Brain pericyte (primary cell): ENCODE results near the gene WDR88.
"Not testable (repeated sequence)": the region's sequence is repeated elsewhere in the genome, so short reads cannot be mapped to it uniquely, and the experiment has no call there.

ENCODE experiments used
- DNase-seq: peaks from one replicate; pipeline ENCODE4 v3.0.0-alpha.2; 2012; ENCODE audit warnings: low read depth, low spot score

WDR88 gene

DNA sequence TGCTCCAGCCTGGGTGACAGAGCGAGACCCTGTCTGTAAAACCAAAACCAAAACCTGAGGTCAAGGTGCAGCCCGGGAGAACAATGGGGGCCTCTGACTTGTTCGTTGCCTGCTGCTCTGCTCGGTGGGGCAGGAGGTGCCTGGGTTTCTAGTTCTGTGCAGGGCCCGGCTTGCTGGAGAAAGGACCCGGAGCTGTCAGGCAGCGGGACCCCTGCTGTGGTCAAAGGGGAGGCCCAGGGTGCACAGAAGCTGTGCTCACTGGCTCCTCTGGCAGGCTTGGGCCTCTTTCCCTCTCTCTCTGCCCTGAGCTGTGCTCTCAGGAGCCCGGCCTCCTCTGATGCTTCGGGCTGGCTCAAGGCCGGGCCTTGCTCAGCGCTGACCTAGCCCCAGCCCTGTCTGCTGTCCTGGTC lies 65.7 kb downstream of the WDR88 start:
- no peak for DNase-seq

DNA sequence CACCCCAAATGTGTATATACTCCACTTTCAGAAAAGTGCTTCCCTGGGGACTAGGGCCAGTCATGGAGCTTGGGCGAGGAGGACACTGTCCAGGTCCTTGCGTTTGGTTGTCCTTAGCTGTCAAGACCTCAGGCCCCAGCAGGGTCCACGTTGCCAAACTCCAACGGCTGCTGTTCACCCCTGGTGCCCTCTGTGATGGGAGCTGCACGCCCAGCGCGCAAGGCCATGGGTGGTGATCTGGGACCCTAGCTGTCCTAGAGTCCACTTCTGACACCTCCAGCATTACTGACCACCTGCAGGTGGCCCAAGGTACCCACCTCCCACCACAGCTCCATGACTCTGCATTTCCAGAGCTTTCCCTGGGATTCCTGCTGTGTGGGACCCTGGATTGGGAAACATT lies 66.3 kb downstream of the WDR88 start:
- no peak for DNase-seq

DNA sequence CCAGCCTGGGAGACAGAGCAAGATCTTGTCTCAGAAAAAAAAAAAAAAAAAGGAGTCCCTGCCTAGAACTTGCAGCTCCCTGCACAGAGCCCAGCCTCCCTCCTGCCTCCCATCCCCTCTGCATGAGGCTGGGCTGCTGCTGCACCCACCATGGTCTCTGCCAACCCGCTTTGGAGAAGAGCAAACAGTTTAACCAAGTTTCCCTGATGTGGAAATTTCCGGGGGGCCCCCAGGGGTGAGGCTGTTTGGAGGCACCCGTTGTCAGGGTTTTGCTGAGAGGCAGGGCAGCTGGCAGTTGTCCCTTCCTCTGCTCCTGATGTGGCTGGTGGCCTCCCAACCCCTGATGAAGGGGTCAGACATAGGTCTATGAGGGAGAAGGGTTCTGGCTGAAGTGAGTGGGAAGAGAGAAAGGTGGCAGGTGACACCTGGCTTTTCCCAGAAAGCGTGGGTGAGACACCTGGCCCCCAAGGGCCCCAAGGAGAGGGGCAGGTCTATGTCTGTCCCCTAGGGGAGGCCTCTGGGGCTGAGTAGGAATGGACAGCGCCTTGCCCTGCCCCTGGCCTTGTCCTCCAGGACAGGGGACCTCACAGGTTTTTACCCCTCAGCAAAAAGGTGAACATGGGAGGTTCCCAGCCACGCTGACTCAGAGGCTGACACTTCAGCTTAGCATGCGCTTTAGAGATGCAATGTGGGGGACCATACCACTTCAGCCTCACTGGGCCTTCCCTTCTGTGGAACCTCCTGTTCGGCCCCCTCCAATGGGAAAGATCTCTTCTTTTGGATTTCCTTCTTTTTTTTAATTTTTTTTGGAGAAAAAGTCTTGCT lies 67.7 kb downstream of the WDR88 start:
- DNase-seq: no peak

DNA sequence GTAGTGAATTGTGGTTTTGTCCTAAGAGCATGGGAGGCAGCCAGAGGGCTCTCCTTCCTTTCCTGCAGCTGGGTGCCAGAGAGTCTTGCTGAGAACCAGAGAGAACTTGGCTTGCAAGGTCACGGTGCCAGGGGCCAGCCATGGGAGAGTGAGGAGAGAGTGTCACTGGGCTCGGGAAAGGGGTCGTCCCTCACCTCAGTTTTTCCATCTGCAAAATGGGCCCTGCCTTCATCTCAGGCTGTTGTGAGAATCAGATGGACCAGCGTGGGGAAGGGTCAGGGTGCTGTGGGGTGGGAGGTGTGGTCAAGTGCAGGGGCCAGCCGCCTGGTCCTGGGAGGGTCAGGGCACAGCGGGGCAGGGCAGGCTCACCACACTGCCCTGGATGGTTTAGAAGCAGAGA lies 69.6 kb downstream of the WDR88 start:
- DNase-seq: no peak

DNA sequence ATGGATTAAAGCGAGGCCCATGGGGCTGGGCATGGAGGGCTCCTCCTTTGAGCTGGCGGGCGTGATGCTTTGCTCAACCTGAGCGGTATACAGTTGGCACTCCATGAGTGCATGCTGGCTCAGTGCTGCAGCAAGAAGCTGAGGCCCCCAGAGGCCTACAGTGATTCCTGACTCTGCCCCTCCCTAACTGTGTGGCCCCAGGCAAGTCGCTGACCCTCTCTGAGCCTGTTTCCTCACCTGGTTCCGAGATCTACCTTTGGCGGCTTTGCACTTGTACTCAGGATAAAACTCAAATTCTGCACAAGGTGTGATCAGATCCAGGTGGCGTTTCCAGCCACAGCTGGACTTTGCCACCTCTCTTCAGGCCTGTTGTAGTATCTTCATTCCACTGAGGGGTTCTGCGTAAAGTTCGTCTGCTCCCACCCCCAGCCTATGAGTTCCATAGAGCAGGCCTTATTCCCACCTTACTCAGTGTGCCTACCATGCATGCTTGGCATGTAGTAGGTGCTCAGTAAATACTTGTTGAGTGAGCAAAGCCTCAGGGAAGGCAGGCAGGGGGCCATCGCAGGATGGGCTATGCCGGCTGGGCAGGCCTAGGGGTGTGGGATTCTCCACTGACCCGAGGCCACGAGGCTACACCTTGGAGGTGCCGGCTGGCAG lies 70.1 kb downstream of the WDR88 start:
- DNase-seq: no peak

DNA sequence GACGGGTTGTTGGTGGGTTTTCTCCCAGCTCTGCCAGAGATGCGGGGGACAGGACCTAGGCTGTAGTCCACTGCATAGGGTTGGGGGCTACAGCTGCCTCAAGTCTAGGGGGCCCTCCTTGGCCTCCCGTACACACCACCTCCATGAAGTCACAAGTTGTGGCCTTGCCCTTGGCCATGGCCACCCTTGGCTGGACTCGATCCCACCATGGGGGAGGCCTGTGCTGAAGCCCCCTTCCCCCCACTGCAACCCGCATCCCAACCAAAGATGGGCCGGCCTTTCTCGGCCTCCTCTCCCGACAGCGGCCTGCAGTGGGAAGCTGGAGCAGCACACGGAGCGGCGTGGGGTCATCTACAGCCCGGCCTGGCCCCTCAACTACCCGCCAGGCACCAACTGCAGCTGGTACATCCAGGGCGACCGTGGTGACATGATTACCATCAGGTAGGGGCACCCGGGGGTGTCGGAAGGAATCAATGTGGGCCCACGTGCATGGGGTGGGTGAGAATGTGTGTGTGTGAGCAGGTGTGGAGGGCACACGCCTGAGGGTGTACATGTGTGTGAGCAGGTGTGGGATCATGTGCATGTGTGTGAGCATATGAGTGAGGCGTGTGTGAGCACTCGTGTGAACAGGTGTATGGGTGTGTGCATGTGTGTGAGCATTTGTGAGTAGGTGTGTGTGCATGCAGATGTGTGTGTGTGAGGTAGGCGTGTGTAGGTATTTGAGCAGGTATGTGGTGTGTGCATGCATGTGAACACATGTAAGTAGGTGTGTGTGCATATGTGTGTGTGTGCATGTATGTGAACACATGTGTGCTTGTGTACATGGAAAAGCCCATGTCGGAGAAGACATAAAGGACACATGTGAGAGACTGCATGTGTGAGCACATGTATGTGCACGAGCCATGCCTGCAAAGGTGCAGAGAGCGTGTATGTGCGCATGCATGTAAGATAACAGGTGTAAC lies 70.9 kb downstream of the WDR88 start:
- DNase-seq: no peak

DNA sequence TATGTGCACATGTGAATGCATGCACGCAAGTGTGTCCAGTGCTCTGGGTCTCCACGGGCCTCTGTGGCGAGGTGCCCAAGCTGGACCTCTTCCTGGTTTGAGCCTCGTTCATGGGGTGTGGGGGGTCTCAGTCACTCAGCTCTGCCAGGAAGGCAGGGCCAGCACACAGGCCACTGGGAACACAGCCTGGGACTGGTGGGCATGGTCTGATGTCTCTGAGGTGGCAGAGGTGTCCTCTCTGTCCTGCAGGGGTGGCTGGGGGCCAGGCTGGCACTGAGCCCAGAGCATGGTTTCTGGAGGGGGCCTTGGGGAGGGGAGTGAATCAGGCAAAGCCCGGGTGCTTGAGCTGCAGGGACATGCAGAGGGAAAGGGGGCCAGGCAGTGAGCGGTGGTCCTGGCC lies 71.6 kb downstream of the WDR88 start:
- DNase-seq: no peak

DNA sequence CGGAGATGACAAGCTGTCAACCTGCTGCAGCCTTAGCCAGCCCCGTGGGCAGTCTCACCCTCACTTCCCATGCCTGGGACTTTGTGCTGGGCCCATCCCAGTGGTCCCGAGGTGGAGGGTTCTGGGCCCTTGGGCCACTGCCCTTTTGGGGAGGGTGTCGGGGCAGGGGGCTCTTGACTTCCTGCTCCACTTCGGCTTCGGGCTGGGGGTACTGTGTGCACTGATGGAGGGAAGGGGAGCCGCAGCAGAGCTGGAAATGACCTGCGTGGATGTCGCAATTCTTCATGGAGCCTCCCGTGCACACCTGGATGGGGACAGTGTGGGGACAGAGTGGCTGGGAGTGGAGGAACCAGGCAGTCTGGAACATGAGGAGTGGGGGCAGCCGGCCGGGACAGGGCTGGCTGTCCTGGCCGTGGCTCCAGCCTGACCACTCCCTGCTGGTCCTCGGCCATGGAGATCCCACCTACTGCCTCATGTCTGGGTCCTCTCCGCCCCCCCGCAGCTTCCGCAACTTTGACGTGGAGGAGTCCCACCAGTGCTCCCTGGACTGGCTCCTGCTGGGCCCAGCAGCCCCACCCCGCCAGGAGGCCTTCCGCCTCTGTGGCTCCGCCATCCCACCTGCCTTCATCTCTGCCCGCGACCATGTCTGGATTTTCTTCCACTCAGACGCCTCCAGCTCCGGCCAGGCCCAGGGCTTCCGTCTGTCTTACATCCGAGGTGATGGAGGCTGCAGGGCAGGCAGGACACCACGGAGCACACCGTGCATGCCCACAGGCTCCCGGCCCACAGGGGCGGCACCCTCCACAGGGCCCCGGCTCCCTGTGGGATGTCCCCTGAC lies 72.4 kb downstream of the WDR88 start:
- DNase-seq: no peak

DNA sequence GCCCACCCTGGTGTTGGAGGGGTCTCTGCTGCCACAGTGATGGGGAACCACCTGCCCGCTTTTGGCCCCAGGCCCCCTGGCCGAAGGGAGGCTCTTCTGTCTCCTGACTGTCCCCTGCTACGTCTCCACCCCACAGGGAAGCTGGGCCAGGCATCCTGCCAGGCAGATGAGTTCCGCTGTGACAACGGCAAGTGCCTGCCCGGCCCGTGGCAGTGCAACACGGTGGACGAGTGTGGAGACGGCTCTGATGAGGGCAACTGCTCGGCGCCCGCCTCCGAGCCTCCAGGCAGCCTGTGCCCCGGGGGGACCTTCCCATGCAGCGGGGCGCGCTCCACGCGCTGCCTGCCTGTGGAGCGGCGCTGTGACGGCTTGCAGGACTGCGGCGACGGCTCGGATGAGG lies 73.2 kb downstream of the WDR88 start:
- no peak for DNase-seq

DNA sequence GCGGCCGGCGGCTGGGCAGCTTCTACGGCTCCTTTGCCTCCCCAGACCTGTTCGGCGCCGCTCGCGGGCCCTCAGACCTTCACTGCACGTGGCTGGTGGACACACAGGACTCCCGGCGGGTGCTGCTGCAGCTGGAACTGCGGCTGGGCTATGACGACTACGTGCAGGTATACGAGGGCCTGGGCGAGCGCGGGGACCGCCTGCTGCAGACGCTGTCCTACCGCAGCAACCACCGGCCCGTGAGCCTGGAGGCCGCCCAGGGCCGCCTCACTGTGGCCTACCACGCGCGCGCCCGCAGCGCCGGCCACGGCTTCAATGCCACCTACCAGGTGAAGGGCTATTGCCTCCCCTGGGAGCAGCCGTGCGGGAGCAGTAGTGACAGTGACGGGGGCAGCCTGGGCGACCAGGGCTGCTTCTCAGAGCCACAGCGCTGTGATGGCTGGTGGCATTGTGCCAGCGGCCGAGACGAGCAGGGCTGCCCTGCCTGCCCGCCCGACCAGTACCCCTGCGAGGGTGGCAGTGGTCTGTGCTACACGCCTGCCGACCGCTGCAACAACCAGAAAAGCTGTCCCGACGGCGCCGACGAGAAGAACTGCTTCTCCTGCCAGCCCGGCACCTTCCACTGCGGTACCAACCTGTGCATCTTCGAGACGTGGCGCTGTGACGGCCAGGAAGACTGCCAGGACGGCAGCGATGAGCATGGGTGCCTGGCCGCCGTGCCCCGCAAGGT lies 73.8 kb downstream of the WDR88 start:
- DNase-seq: no peak

DNA sequence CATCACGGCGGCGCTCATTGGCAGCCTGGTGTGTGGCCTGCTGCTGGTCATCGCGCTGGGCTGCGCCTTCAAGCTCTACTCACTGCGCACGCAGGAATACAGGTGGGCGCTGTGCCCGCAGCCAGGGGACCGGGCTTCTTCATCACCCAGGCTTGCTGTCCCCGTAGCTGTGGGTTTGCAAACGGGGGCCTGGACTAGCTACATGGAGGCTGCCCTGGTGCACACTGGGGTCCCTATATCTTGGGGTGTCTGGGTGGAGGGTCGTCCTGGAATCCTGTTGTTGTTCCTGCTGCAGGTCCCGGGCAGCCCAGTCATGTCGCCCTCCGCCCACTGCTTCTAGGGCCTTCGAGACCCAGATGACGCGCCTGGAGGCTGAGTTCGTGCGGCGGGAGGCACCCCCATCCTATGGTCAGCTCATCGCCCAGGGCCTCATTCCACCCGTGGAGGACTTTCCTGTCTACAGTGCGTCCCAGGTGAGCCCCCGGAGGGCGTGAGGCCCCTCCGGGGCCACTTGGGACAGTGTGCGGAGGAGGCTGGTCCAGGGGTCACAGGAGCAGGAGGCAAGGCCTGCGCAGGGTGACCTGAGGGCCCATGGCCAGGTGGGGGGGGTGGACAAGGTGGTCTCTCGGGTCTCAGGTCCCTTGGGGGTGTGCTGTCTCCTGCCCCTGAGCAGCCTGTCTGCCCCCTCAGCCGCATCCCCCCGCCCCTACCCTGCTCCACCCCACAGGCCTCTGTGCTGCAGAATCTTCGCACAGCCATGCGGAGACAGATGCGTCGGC lies 74.5 kb downstream of the WDR88 start:
- DNase-seq: no peak

DNA sequence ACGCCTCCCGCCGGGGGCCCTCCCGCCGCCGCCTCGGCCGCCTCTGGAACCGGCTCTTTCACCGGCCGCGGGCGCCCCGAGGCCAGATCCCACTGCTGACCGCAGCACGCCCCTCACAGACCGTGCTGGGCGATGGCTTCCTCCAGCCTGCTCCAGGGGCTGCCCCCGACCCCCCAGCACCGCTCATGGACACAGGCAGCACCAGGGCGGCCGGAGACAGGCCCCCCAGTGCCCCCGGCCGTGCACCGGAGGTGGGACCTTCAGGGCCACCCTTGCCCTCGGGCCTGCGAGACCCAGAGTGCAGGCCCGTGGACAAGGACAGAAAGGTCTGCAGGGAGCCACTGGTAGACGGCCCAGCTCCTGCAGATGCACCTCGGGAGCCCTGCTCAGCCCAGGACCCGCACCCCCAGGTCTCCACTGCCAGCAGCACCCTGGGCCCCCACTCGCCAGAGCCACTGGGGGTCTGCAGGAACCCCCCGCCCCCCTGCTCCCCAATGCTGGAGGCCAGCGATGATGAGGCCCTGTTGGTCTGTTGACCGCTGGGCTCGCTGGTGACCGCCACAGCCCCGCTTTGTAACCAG lies 75.2 kb downstream of the WDR88 start:
- no peak for DNase-seq

DNA sequence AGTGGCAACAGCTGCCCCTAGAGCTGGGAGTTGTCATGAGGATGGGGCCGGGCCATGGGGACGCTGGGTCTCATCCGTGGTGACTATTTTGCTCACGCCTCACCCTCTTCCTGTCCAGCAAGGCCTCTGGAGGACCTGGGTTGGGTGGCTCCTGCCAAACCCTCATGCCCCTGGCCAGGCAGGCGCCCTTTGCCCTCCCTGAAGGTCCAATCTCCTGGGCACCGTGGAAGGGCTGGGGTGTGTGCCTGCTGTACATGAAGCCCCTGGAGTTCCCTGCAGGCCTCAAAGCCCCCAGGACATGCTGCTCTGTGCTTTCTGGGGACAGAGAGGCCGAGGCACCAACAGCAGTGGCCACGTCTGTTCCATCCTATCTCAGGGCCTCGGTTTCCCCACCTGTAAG lies 76.0 kb downstream of the WDR88 start:
- DNase-seq: no peak

DNA sequence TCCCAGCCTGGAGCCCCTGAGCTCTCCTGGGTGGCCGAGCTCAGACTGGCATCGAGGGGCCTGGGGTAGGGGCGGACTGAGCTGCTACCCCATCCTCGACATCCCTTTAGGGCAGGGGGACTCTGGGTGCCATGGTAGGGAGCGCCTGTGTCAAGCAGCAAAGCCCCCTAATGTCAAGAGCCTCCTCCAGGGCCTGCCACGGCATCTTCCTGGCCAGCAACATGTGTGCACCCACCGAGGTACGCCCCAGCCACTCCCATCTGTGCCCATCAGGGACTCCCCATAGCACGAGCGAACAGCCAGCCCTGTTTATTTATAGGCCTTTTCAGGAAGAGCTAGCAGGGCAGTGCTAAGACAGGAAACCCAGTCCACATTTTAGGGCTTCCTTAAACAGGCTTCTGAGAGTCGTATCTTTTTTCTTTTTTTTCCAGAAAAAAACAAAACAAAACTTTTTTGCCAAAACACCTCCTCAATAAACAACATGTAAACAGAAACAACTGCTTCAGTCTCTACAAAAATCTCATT lies 76.5 kb downstream of the WDR88 start:
- no peak for DNase-seq

DNA sequence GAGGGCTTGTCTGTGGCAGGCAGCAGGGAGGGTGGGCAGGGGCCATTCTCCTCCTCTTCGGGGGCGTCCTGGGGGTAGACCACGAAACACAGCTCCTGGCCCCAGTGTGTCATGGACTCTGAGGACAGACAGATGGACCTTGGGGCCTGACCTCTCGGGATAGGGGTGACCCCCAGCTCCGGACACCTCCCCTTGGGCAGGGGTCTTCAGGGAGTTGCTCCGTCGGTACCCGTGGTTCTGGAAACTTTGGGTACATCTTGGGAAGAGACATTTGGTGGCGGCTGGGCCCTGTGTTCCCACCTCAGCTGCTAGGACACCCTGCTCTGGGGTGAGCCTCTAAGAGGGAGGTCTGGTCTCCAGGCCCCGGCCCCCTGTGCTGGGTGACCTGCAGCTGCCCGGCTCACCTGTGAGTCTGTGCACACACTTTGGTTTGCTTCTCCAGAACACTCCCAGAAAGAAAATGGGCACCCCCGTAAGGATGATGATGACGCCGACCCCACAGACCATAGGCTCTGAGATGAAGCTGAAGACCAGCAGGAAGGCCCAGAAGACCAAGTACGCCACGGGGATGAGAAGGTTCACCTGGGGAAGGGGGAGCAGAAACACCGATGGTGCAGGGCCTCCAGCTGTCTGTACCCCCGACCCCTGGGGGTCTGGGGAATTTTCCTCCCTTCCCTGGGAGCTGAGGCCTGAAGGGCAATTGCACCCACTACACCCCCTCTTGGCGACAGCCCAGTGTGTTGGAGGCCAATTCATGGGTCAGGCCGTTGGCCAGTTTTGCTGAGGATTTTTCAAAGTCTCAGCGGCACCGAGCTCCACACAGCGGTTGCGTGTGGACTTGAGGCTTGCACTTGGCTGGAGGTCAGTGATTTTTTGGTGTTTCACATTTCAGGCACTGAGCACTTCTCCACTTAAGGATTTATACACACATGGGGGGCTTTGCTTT lies 77.3 kb downstream of the WDR88 start:
- DNase-seq: no peak

DNA sequence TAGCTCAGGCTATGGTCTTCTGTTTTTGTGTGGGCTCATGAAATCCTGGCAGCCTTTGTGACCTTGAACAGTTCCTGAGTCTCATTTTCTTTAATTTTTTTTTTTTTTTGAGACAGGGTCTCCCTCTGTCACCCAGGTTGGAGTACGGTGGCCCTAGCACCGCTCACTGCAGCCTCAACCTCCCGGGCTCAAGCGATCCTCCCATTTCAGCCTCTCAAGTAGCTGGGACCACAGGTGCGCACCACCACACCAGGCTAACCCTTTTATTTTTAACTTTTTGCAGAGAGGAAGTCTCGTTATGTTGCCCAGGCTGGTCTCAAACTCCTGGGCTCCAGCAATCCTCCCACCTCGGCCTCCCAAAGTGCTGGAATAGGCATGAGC lies 77.9 kb downstream of the WDR88 start:
- DNase-seq: not testable (repeated sequence)

DNA sequence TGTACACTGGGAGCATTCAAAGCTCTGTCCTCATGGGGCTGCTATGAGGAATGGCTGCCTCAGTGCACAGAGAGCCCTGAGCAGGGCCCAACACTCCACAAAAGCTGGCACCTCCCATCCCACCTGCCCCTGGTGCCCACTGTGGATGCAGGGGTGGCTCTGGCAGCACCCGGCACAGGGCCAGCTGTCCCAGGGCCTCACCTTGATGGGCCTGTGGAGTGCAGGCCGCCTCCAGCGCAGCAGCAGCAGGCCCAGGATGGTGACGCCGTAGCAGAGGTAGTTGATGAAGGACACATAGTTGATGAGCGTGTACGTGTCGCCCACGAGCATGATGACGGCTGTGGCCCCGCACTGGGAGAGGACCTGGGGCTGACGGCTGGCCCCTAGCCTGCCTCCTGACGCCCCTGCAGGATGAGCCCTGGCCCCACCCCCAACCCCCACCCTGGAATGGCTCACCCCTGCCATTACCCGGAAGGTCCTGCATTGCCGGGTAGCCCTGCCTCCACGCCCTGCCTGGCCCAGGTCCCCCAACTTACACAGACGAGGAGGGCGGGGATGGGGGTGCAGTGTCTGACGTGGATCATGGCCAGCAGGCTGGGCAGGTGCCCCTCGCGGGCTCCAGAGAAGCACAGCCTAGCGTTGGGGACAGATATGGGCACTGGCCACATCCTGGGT lies 78.5 kb downstream of the WDR88 start:
- DNase-seq: no peak
